Measurements from ENCODE around the gene MUC21. TPM values are rescaled to one million over a fixed set of nuclear protein-coding genes. Genes with fewer than 3 reads are reported as not detected.

MUC21 gene
- polyA plus RNA-seq, 1 of the 3 experiments (the other 2 are of a cell fraction): not detected

DNA sequence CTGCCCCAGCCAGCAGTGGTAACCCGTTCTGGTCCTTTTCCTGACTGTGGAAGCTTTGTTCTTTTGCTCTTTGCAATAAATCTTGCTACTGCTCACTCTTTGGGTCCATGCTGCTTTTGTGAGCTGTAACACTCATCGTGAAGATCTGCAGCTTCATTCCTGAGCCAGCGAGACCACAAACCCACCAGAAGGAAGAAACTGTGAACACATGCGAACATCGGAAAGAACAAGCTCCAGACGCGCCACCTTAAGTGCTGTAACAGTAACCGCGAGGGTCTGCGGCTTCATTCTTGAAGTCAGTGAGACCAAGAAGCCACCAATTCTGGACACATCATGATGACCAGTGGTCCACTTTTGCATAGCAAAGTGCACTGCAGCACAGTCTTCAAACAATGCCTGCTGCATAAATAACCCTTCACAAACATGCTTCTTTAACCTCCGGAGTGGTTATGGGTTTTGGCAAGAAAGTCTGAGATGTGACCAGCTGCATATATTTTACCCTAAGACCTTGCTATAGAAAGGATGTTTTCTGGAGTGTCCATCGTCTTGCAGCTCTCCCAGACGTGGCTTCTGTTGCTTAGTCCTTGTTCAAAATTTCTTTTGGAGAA, 17.9 kb downstream of the MUC21 start:
- no peak overlapping the region for H2AFZ ChIP-seq (ENCODE audit: low read depth)
- no peak overlapping the region for H3K27ac ChIP-seq (ENCODE audit: low read depth in 2 of 2, low read length in 1 of 2)
- H3K36me3 ChIP-seq (replicated peaks in 1 of 2; ENCODE audit: control insufficient read depth in 1 of 2, insufficient read depth in 2 of 2, low read length in 1 of 2): no peaks in the 10 kb centered on the region
- CTCF ChIA-PET: no interaction called here
- H3K9me2 ChIP-seq: no peaks in the 10 kb centered on the region
- H3K4me2 ChIP-seq: no peak overlapping the region
- H3K4me1 ChIP-seq (ENCODE audit: control insufficient read depth in 1 of 2, insufficient read depth in 2 of 2, low read depth in 1 of 2, low read length in 1 of 2): no peaks in the 10 kb centered on the region; a peak in 1 of 4 replicates
- H3K9me3 ChIP-seq: no peaks in the 10 kb centered on the region
- TF ChIP-seq TCF12 (IDR thresholded peaks at IDR 0.05) (no peak), FOXJ3 (CRISPR knock-in tag; IDR thresholded peaks at IDR 0.05) (no peak), MEF2A (IDR thresholded peaks at IDR 0.05; ENCODE audit: borderline replicate concordance, low read depth) (no peak), EP300 (IDR thresholded peaks at IDR 0.05; ENCODE audit: borderline replicate concordance in 1 of 2, low read depth in 1 of 2, low read length in 1 of 2) (no peak), EZH2phosphoT487 (IDR thresholded peaks at IDR 0.05; ENCODE audit: borderline replicate concordance, low read depth) (no peak), GABPA (IDR thresholded peaks at IDR 0.05; ENCODE audit: low read depth) (no peak), TAF1 (IDR thresholded peaks at IDR 0.05; ENCODE audit: borderline replicate concordance, low read depth, low read length) (no peak), POLR2AphosphoS5 (IDR thresholded peaks at IDR 0.05; ENCODE audit: low read depth, low read length) (no peak), SIN3A (IDR thresholded peaks at IDR 0.05; ENCODE audit: borderline replicate concordance, low read depth, low read length) (no peak)
- TF ChIP-seq, protein P1, sequence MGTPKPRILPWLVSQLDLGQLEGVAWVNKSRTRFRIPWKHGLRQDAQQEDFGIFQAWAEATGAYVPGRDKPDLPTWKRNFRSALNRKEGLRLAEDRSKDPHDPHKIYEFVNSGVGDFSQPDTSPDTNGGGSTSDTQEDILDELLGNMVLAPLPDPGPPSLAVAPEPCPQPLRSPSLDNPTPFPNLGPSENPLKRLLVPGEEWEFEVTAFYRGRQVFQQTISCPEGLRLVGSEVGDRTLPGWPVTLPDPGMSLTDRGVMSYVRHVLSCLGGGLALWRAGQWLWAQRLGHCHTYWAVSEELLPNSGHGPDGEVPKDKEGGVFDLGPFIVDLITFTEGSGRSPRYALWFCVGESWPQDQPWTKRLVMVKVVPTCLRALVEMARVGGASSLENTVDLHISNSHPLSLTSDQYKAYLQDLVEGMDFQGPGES (IDR thresholded peaks at IDR 0.05; ENCODE audit: low read depth, low read length): no peak
- TF ChIP-seq, protein P2, sequence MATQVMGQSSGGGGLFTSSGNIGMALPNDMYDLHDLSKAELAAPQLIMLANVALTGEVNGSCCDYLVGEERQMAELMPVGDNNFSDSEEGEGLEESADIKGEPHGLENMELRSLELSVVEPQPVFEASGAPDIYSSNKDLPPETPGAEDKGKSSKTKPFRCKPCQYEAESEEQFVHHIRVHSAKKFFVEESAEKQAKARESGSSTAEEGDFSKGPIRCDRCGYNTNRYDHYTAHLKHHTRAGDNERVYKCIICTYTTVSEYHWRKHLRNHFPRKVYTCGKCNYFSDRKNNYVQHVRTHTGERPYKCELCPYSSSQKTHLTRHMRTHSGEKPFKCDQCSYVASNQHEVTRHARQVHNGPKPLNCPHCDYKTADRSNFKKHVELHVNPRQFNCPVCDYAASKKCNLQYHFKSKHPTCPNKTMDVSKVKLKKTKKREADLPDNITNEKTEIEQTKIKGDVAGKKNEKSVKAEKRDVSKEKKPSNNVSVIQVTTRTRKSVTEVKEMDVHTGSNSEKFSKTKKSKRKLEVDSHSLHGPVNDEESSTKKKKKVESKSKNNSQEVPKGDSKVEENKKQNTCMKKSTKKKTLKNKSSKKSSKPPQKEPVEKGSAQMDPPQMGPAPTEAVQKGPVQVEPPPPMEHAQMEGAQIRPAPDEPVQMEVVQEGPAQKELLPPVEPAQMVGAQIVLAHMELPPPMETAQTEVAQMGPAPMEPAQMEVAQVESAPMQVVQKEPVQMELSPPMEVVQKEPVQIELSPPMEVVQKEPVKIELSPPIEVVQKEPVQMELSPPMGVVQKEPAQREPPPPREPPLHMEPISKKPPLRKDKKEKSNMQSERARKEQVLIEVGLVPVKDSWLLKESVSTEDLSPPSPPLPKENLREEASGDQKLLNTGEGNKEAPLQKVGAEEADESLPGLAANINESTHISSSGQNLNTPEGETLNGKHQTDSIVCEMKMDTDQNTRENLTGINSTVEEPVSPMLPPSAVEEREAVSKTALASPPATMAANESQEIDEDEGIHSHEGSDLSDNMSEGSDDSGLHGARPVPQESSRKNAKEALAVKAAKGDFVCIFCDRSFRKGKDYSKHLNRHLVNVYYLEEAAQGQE (IDR thresholded peaks at IDR 0.05; ENCODE audit: low read depth, low read length): no peak
- TF ChIP-seq, protein P3, sequence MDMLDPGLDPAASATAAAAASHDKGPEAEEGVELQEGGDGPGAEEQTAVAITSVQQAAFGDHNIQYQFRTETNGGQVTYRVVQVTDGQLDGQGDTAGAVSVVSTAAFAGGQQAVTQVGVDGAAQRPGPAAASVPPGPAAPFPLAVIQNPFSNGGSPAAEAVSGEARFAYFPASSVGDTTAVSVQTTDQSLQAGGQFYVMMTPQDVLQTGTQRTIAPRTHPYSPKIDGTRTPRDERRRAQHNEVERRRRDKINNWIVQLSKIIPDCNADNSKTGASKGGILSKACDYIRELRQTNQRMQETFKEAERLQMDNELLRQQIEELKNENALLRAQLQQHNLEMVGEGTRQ (IDR thresholded peaks at IDR 0.05; ENCODE audit: borderline replicate concordance, low read depth, low read length): no peak
- H3K9ac ChIP-seq: no peak overlapping the region
- H3K4me3 ChIP-seq (ENCODE audit: low read depth in 2 of 2, low read length in 1 of 2): no peak overlapping the region
- no peaks in the 10 kb centered on the region for H3F3A ChIP-seq (replicated peaks; ENCODE audit: insufficient read depth)
- WGBS (ENCODE audit: low lambda C conversion rate): 75% methylated on average over 13 of the region's 13 CpGs
- H3K79me2 ChIP-seq (ENCODE audit: insufficient read depth): no peaks in the 10 kb centered on the region
- POLR2A ChIA-PET: no interaction called here
- DNase-seq: no peak
- no peaks in the 10 kb centered on the region for H3K27me3 ChIP-seq (ENCODE audit: insufficient read depth)
- no peaks in the 10 kb centered on the region for H4K20me1 ChIP-seq (ENCODE audit: insufficient read depth)

All from SK-N-SH (cell line).